ENCODE results near the gene TJP1. TPM values are rescaled to one million over a fixed set of nuclear protein-coding genes. Genes with fewer than 3 reads are reported as not detected.

Gene TJP1
- total RNA-seq, 1 donor from 2014 or later = 0.44 TPM

DNA sequence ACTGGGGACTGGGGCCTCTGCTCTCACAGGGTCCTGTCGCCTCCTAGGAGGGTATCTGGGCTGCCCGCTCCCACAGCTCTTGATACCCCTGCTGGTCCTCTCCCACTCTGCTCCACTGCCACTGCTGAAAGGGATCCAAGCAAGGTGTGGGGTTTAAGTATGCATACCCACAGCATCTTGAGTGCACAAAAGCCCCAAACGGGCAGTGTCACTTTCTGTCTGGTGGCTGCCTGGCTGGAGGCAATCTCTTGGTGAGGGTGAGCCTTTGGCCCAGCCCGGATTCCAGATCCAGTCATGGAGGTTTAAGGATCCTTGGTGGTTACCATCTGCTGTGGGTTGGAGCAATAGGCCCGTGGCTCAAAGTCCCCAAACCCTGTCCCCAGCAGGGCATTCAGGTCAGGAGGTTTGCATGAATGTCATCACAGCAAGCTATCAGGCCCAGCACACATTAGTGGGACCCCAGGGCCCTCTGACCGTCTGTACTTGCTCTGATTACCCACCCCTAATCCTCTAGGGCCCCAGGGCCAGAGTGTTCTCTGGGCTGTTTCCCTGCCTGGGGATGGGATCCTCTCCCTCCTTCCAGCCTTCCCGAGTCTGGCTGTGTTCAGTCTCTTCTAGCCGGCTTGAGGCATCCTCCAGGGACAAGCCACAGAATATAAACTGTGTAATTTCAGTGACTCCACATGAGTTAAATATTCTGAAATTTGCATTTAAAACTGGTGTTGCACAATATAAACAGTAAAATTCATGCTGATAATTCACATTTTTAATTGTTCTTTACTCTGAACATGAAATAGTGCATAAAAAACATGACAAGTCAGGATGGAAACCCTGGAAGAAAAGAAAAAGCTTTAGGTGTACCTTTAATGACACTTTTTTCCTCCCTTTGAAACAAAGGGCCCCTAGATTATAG, 4.9 kb upstream of the TJP1 start:
- intact Hi-C loops (cut with micrococcal nuclease) = no loop called here
- Mint-ChIP-seq H3K27ac (no peak overlapping the region), H3K27me3 (peaks cover 38% of the 10 kb centered on the region), H3K4me3 (no peak overlapping the region), H3K9me3 (peaks cover 11% of the 10 kb centered on the region), H3K4me1 (peaks cover 3% of the 10 kb centered on the region), H3K36me3 (ENCODE audit: low read depth) (no peaks in the 10 kb centered on the region)
- TF ChIP-seq, protein P1, sequence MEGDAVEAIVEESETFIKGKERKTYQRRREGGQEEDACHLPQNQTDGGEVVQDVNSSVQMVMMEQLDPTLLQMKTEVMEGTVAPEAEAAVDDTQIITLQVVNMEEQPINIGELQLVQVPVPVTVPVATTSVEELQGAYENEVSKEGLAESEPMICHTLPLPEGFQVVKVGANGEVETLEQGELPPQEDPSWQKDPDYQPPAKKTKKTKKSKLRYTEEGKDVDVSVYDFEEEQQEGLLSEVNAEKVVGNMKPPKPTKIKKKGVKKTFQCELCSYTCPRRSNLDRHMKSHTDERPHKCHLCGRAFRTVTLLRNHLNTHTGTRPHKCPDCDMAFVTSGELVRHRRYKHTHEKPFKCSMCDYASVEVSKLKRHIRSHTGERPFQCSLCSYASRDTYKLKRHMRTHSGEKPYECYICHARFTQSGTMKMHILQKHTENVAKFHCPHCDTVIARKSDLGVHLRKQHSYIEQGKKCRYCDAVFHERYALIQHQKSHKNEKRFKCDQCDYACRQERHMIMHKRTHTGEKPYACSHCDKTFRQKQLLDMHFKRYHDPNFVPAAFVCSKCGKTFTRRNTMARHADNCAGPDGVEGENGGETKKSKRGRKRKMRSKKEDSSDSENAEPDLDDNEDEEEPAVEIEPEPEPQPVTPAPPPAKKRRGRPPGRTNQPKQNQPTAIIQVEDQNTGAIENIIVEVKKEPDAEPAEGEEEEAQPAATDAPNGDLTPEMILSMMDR (IDR thresholded peaks at IDR 0.05) = no peak
- ATAC-seq (ENCODE audit: low read depth) (no peak), DNase-seq (no peak)
- POLR2A ChIA-PET = no interaction called here
- CTCF ChIA-PET = no interaction called here

DNA sequence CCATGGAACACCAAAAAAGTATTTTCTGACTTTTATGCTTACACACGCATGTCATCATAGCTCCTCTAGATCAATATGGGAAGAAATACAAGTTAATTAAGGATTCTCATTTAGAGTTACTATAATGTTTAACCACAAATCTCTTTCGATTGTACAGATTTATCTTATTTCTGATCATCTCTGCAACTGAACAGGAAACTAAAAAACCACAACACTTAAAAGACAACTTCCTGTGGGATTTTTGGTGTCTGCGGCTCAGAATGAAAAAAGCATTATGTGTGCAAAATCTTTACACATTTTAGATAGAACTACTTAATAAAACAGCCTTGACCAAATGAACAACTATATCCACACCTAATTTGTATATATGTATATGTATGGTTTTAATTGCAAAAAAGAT, 3.0 kb upstream of the TJP1 start:
- H3K27ac Mint-ChIP-seq = no peak overlapping the region
- no peak for ATAC-seq (ENCODE audit: low read depth)
- peaks cover 35% of the 10 kb centered on the region for H3K27me3 Mint-ChIP-seq
- TF ChIP-seq, protein P1 (IDR thresholded peaks at IDR 0.05) = no peak
- ChIA-PET POLR2A (no interaction called here), CTCF (no interaction called here)
- intact Hi-C loops (cut with micrococcal nuclease) = no loop called here
- H3K4me1 Mint-ChIP-seq = peaks cover 6% of the 10 kb centered on the region
- no peaks in the 10 kb centered on the region for H3K36me3 Mint-ChIP-seq (ENCODE audit: low read depth)
- H3K9me3 Mint-ChIP-seq = peaks cover 11% of the 10 kb centered on the region
- no peak overlapping the region for H3K4me3 Mint-ChIP-seq
- DNase-seq = no peak

DNA sequence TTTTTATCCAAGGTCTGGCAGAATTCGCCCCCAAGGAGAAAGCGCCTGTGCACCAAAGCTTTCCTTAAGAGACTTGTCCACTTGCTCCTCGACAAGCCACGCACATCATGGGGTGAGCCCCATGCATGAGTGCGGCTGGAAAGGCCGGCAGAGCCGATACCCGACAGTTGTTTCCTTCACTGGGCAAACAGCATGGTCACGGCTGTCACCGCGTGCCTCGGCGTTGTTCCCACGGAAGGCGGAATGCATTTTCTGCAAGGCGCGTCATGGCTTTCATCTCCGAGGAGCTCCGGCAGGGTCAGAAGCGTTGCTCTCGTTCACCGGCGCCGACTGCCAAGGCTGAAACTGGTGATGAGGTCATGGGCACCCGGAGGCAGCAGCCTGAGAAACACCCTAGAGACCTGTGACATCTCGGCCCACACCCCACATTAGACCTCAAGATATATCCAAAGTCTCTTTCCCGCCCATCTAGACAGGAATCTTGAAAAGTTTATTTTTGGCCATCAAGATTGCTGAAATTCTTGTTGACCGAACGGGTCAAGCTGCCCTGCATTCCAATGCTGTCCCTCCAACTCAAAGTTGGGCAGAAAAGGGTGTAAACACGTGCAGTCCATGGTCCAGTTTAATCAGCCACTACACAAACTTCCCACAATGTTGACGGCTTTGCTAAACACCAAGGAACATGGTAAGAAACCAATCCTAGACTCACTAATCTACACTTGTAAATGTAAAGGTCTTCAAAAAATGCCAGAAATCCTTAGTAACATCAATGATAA, 604 bp upstream of the TJP1 start:
- Mint-ChIP-seq H3K36me3 (ENCODE audit: low read depth) (no peaks in the 10 kb centered on the region), H3K4me1 (peaks cover 6% of the 10 kb centered on the region), H3K27me3 (peaks cover 45% of the 10 kb centered on the region), H3K9me3 (peaks cover 11% of the 10 kb centered on the region), H3K4me3 (no peak overlapping the region), H3K27ac (no peak overlapping the region)
- TF ChIP-seq, protein P1 (IDR thresholded peaks at IDR 0.05) = no peak
- ChIA-PET CTCF (no interaction called here), POLR2A (no interaction called here)
- no peak for ATAC-seq (ENCODE audit: low read depth)
- no peak for DNase-seq
- intact Hi-C loops (cut with micrococcal nuclease) = no loop called here

DNA sequence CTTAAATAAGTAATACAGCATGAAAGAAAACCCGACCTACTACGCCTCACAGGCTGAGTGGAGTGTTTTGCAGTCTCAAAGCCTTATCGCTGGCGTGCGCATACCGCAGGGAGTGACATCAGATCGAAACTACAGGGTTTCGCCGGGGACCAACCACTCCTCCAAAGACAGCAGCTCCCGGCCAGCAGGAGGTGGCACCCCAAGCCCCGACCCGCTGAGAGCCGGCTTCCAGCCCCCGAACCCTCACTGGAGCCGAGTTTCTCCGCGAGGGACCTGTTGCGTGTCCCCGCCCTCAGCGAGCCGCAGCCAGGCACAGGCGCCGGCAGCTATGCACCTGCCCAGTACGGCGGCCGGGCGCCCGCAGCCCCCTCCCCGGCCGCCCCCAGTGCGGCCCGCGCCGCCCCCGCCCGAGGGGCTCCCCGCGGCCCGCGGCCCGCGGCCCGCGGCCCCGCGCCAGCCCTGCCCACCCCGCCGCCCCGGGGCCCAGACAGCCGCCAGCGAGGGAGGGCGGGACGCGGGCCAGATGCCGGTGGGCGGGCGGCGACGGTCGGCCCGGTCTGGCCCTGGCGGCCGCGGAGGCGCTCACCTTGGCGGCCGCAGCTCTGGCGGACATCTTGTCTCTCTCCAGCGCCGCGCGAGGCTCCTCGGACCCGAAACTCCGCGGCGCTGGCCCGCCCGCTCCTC, 710 bp downstream of the TJP1 start:
- H3K4me1 Mint-ChIP-seq = peaks cover 6% of the 10 kb centered on the region
- ATAC-seq (ENCODE audit: low read depth) (no peak), DNase-seq (no peak)
- TF ChIP-seq, protein P1 (IDR thresholded peaks at IDR 0.05) = no peak
- H3K9me3 Mint-ChIP-seq = peaks cover 15% of the 10 kb centered on the region
- no peaks in the 10 kb centered on the region for H3K36me3 Mint-ChIP-seq (ENCODE audit: low read depth)
- no peak overlapping the region for H3K27ac Mint-ChIP-seq
- H3K27me3 Mint-ChIP-seq = peaks cover 48% of the 10 kb centered on the region
- peak overlapping the region; percentile 58 for H3K4me3 Mint-ChIP-seq
- POLR2A ChIA-PET = no interaction called here
- CTCF ChIA-PET = no interaction called here
- intact Hi-C loops (cut with micrococcal nuclease) = no loop called here

Data from activated B cell treated with CpG ODN at 0.5 μM for 24 hours (primary cell).